ENCODE results near the gene CENPU.
"Not testable (repeated sequence)": the region's sequence is repeated elsewhere in the genome, so short reads cannot be mapped to it uniquely, and the experiment has no call there.

Gene CENPU

GRCh38 chr4:184674011-184674410 is 59.9 kb downstream of the CENPU start:
- DNase-seq, result no peak
- intact Hi-C loops (cut with DNase I), result no loop called here

- intact Hi-C loops (cut with DNase I), result no loop called here
- DNase-seq, result no peak
Measured at GRCh38 chr4:184672741-184673140, 61.2 kb downstream of the CENPU start.

- DNase-seq, result no peak
- intact Hi-C loops (cut with DNase I), result no loop called here
Measured at GRCh38 chr4:184671101-184671500, 62.8 kb downstream of the CENPU start.

DNA sequence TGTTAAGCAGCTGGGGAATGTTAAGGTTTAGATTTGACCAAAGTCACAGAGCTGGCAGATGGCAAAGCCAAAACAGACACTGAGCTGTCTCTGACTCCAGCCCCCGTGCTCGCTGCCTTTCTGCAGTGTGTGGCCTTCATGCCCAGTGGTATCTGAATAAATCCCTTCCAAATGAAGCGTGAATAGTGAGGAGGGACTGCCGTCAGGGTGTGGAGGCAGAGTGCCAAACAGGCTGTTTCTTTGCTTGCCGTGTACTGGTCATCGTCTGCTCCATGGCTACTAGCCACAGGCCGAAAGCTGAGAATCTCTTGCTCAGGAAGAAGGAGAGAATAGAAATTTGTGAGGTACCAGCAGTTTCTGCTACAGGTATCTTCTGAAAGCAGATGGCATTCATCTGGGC is 64.6 kb downstream of the CENPU start:
- no peak for DNase-seq
- intact Hi-C loops (cut with DNase I), result no loop called here

DNA sequence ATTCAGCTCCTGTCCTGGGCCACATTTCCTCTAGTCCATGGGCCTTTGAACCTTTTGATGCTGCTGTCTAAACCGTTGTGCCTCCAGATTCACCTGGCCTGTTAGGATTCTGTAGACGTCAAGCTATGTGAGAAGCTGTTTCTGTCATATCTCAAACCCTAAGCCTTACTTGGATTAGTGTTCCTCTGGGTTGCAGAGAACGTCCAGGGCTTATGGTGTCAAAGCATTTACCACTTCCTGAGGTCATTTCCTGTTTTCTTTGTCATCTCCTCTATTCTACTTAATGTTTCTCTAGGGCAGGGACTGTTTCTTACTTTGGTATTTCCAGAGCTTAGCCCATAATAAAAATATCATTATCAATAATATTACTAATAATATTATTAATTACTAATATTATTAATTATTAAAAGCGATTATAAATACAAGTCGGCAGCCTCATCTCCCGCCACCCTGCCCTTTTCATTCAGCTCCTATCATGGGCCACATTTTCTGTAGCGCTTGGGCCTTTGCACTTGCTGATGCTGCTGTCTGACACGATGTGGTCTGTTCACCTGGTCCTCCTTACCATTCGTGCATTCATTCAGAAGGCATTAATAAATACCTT is 65.3 kb downstream of the CENPU start:
- no peak for DNase-seq
- intact Hi-C loops (cut with DNase I), result no loop called here

GRCh38 chr4:184668096-184668495 is 65.8 kb downstream of the CENPU start:
- intact Hi-C loops (cut with DNase I), result no loop called here
- DNase-seq, result no peak

DNA sequence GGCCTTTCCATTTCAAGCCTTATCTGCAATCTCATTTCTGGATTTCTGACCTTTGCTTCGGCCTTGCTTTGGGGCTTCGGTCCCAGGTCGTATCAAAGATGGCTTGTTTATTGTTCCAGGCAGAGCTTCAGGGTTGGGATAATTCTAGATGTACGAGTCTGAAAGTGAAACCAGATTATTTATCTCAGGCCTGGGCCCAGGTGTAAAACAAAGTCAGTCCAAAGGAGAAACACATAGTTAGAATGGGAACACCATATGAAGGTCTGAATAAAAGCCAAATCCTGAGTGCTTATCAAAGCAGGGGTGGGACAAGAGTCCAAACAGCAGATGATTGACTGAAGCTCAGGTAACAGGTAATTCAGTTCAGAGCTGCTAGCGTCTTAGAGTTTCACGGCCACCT is 67.2 kb downstream of the CENPU start:
- no peak for DNase-seq
- intact Hi-C loops (cut with DNase I), result no loop called here

- intact Hi-C loops (cut with DNase I), result no loop called here
- no peak for DNase-seq
Measured at GRCh38 chr4:184664445-184665210, 69.3 kb downstream of the CENPU start.

- intact Hi-C loops (cut with DNase I), result no loop called here
Measured at GRCh38 chr4:184662236-184662635, 71.7 kb downstream of the CENPU start.

DNA sequence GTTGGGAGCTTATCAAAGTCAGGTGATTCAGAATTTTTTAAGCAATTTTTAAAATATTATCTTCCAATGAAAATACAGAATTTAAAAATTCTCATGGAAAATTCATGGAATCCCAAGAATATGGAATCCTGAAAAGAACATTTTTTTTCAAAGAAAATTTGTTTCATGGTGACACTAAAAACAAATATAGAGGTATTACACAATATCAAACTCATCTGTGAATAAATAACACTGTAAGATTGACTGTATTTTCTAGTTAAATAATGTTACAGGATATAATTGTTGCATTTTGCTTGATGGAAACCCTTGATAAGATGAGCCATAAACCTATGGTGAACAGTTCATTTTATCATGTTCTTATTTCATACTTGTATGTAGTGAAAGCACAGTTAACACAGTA is 72.9 kb downstream of the CENPU start:
- DNase-seq, result no peak
- intact Hi-C loops (cut with DNase I), result no loop called here

More at GRCh38 chr4:184662236-184662635, 71.7 kb downstream of the CENPU start:
- DNase-seq, result no peak

DNA sequence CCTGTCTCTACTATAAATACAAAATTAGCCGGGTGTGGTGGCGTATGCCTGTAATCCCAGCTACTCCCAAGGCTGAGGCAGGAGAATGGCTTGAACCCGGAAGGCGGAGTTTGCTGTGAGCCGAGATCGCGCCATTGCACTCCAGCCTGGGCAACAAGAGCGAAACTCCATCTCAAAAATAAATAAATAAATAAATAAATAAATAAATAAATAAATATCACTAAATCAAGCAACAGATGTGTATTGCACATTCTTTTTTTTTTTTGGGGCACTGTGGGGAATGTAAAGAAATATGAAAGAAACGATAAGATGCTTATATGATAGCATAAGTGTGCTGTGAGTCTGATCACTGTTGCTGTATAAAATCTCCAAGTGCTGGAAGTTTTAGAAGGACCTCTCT is 76.1 kb downstream of the CENPU start:
- intact Hi-C loops (cut with DNase I); DNase-seq: not testable (repeated sequence)

- intact Hi-C loops (cut with DNase I), result no loop called here
- no peak for DNase-seq
Measured at GRCh38 chr4:184657144-184657543, 76.8 kb downstream of the CENPU start.

DNA sequence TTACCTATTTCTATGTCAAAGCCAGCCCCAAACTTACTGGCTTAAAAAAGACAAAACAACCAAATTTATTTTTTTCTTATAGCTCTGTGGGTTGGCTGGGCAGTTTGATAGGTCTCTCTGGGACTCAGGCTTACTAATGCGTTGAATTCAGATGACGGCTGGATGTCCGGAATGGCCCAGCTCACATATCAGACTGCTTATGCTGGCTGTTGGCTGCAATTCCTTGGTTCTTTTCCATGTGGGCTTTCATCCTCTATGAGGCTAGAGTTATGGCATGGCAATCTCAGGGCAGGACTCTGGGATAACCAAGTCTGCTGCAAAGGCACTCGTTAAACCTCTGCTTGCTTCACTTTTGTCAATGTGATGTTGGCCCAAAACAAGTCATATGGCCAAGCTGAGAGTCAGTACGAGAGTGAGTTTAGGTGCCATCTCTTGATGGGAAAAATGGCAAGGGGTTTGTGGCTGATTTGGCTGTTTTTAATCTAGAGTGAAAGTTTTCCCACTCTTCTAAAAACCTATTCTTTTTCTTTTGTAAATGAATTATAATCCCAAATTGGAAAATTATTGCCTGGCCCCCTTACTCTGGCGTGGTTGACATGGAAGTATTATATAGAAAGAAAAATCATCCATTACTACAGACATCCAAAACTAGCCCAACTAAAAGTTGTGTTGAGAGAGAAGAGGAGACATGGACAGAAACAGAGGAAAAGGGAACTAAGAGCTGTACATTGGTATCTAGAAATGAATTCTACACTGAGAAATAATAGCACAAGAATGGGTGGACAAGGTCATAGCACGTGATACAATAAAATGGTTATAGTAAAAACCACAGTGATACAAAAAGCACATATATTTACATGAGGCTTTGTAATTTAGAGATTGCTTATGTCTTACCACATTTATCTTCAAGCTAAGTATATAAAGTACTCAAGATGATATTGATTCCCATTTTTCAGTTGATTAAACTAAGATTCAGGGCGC is 77.7 kb downstream of the CENPU start:
- intact Hi-C loops (cut with DNase I), result no loop called here
- no peak for DNase-seq

DNA sequence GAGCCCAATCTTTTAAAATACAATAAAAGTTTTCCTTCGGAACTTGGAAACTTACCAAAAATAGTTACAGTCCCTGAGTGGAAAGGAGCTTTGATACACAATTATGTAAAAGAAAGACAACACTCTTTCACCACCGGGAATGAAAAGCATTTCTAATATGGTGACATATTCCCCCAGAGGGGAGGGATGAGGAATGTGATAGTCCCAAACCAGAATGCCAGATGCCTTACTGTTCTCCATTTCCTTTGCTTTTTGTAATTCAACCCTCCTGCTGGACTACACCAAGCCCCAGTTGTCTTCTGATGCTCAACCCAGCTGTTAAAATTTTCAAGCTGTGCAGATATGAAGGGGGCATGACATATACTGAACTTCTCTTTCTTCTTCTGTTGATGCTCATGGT is 80.2 kb downstream of the CENPU start:
- no peak for DNase-seq
- intact Hi-C loops (cut with DNase I), result no loop called here

GRCh38 chr4:184652681-184653080 is 81.2 kb downstream of the CENPU start:
- intact Hi-C loops (cut with DNase I); DNase-seq: not testable (repeated sequence)

GRCh38 chr4:184651899-184652298 is 82.0 kb downstream of the CENPU start:
- intact Hi-C loops (cut with DNase I), result loop anchor here (2.0 kb wide), 1 partner anchor 83 kb away; the partner anchor contains the start of gene CENPU
- DNase-seq, result no peak

GRCh38 chr4:184649971-184650855 is 83.7 kb downstream of the CENPU start:
- intact Hi-C loops (cut with DNase I), result loop anchor here (1.0 to 5.0 kb wide), 5 partner anchors 85 to 388 kb away; partner anchors contain the start of genes CENPU and IRF2
- DNase-seq, result peak in 2 of 10 donors; percentile 15 to 20

GRCh38 chr4:184649026-184649970 is 84.6 kb downstream of the CENPU start, which contains the start of the genes CASP3 and PRIMPOL:
CASP3 (minus strand) TSS chr4:184649447; CDS start chr4:184638453, 10,994 bp downstream.
PRIMPOL (plus strand) TSS chr4:184649738; CDS start chr4:184657141, 7,403 bp downstream.
- peak; percentile 94 to 99 (median 96) for DNase-seq
- intact Hi-C loops (cut with DNase I), result loop anchor here (1.0 to 5.0 kb wide), 4 partner anchors 112 to 387 kb away; partner anchors contain the start of gene IRF2

Measured in posterior cingulate gyrus (tissue), 11 donors.